Fibroblast of lung (primary cell): Measurements from ENCODE around the gene MGLL. TPM values are rescaled to one million over a fixed set of nuclear protein-coding genes. Genes with fewer than 3 reads are reported as not detected.
A peak's percentile ranks its signal among the peaks of the same experiment; 100 is the strongest.

Experiments used
- DNase-seq, 2 donors: peaks; one replicate each; pipeline versions ENCODE4 v3.0.0 to v3.0.0-alpha.2; 2010; ENCODE audit warnings: low read depth in 2 of 2
- H2AFZ ChIP-seq: 2 replicates; pipeline ENCODE4 v1.5.1; 2012; ENCODE audit warnings: low read length, control low read depth, inconsistent platforms
- H3K27ac ChIP-seq: 2 replicates; pipeline ENCODE4 v1.5.1; 2011; ENCODE audit warnings: low read length, control low read depth; ENCODE audit not compliant: insufficient read depth
- H3K27me3 ChIP-seq: 2 replicates; pipeline ENCODE4 v1.5.1; 2011; ENCODE audit warnings: mild to moderate bottlenecking, low read length; ENCODE audit not compliant: control insufficient read depth, insufficient read depth
- H3K36me3 ChIP-seq: 2 replicates; pipeline ENCODE4 v1.5.1; 2011; ENCODE audit warnings: low read length; ENCODE audit not compliant: control insufficient read depth, insufficient read depth
- H3K4me1 ChIP-seq: 2 replicates; pipeline ENCODE4 v1.5.1; 2011; ENCODE audit warnings: low read length; ENCODE audit not compliant: control insufficient read depth, insufficient read depth; ENCODE audit errors: extremely low read depth
- H3K4me2 ChIP-seq: 2 replicates; pipeline ENCODE4 v1.5.1; 2011; ENCODE audit warnings: low read length, control low read depth; ENCODE audit not compliant: insufficient read depth; ENCODE audit errors: extremely low read depth
- H3K4me3 ChIP-seq, 4 experiments: fragments of 200-600 bp in 1 of 4; sonication (generic) in 1 of 4; replicated peaks in 1 of 4; 2 replicates each; pipeline ENCODE4 v1.5.1; 2011 to 2016; ENCODE audit warnings: low read length in 4 of 4, low read depth in 3 of 4, mild to moderate bottlenecking in 3 of 4, control low read depth in 2 of 4, inconsistent platforms in 1 of 4, mixed read lengths in 1 of 4; ENCODE audit not compliant: insufficient read depth in 1 of 4; ENCODE audit errors: control extremely low read depth in 1 of 4
- H3K79me2 ChIP-seq: 2 replicates; pipeline ENCODE4 v1.5.1; 2012; ENCODE audit warnings: mild to moderate bottlenecking, low read length, inconsistent platforms; ENCODE audit not compliant: control insufficient read depth, insufficient read depth
- H3K9ac ChIP-seq: 2 replicates; pipeline ENCODE4 v1.5.1; 2011; ENCODE audit warnings: mild to moderate bottlenecking, low read length, control low read depth; ENCODE audit not compliant: insufficient read depth
- H3K9me3 ChIP-seq: 2 replicates; pipeline ENCODE4 v1.5.1; 2012; ENCODE audit warnings: low read depth, low read length; ENCODE audit not compliant: control insufficient read depth, insufficient read depth
- H4K20me1 ChIP-seq: 2 replicates; pipeline ENCODE4 v1.5.1; 2011; ENCODE audit warnings: low read length; ENCODE audit not compliant: control insufficient read depth, insufficient read depth; ENCODE audit errors: extremely low read depth
- CTCF ChIP-seq, 2 donors: IDR thresholded peaks in 1 of 2; conservative IDR thresholded peaks in 1 of 2; 1 replicate in 1 of 2; 2 replicates in 1 of 2; pipeline ENCODE4 v1.5.1; 2011 to 2012; ENCODE audit warnings: low read length in 2 of 2, control low read depth in 1 of 2, inconsistent platforms in 1 of 2, low read depth in 1 of 2, mild to moderate bottlenecking in 1 of 2
- EZH2 ChIP-seq: IDR thresholded peaks from 2 replicates; pipeline ENCODE4 v1.5.1; 2012; ENCODE audit warnings: low read length, control low read depth, mild to moderate bottlenecking; ENCODE audit errors: missing control alignments
- polyA plus RNA-seq, 2 donors: library from polyadenylated mRNA; depleted of rRNA in 1 of 2; stranded (reverse) in 1 of 2; unstranded in 1 of 2; fragments of >200 nt; gene quantifications; 2 replicates each; pipeline ENCODE4 v1.2.1, GENCODE V29; 2011 to 2012; ENCODE audit warnings: missing spikeins in 1 of 2
- total RNA-seq: library from RNA; depleted of rRNA; stranded (reverse); fragments of >200 nt; gene quantifications from 2 replicates; pipeline ENCODE4 v1.2.1, GENCODE V29; 2014

Gene MGLL
- total and polyA plus RNA-seq, 2 donors (not counting 1 experiment from before 2014, with no cell fraction given) = 60.1 to 122 TPM

- H3K4me3 ChIP-seq = no peak overlapping the region
- peaks cover 41% of the 10 kb centered on the region for H3K4me1 ChIP-seq
- H3K4me2 ChIP-seq = no peak overlapping the region
- peaks cover 26% of the 10 kb centered on the region for H3K79me2 ChIP-seq
- no peak for DNase-seq
- H3K9ac ChIP-seq = no peak overlapping the region
- no peak overlapping the region for H3K27ac ChIP-seq
- no peaks in the 10 kb centered on the region for H3K9me3 ChIP-seq
- no peaks in the 10 kb centered on the region for H4K20me1 ChIP-seq
- no peaks in the 10 kb centered on the region for H3K36me3 ChIP-seq
- TF ChIP-seq EZH2 = no peak
- TF ChIP-seq CTCF (conservative IDR thresholded peaks at IDR 0.05 in 1 of 2, IDR thresholded peaks at IDR 0.05 in 1 of 2; ENCODE audit: low read depth in 1 of 2, low read length in 2 of 2) = no peak
- no peak overlapping the region for H2AFZ ChIP-seq
- H3K27me3 ChIP-seq = no peaks in the 10 kb centered on the region
Observed at GRCh38 chr3:127783166-127783565, 39.1 kb downstream of the MGLL start.

- peaks cover 38% of the 10 kb centered on the region for H3K79me2 ChIP-seq
- no peak overlapping the region for H3K9ac ChIP-seq
- TF ChIP-seq EZH2 = no peak
- no peak for TF ChIP-seq CTCF (conservative IDR thresholded peaks at IDR 0.05 in 1 of 2, IDR thresholded peaks at IDR 0.05 in 1 of 2; ENCODE audit: low read depth in 1 of 2, low read length in 2 of 2)
- H3K27me3 ChIP-seq = no peaks in the 10 kb centered on the region
- H4K20me1 ChIP-seq = no peaks in the 10 kb centered on the region
- H3K36me3 ChIP-seq = peaks cover 2% of the 10 kb centered on the region
- no peak overlapping the region for H3K4me2 ChIP-seq
- H3K4me1 ChIP-seq = peaks cover 32% of the 10 kb centered on the region
- DNase-seq = peak; percentile 49 to 66
- H2AFZ ChIP-seq = no peak overlapping the region
- no peaks in the 10 kb centered on the region for H3K9me3 ChIP-seq
- H3K4me3 ChIP-seq = no peak overlapping the region
- H3K27ac ChIP-seq = peak overlapping the region; percentile 18
Observed at GRCh38 chr3:127781411-127782001, 40.8 kb downstream of the MGLL start.

GRCh38 chr3:127780536-127781400 lies 41.5 kb downstream of the MGLL start:
- H3K4me3 ChIP-seq = no peak overlapping the region
- no peak overlapping the region for H3K9ac ChIP-seq
- DNase-seq = no peak
- H3K79me2 ChIP-seq = peaks cover 40% of the 10 kb centered on the region
- H4K20me1 ChIP-seq = no peaks in the 10 kb centered on the region
- no peak overlapping the region for H3K4me2 ChIP-seq
- peak overlapping the region; percentile 18 for H3K27ac ChIP-seq
- H3K9me3 ChIP-seq = no peaks in the 10 kb centered on the region
- TF ChIP-seq EZH2 = no peak
- no peak for TF ChIP-seq CTCF (conservative IDR thresholded peaks at IDR 0.05 in 1 of 2, IDR thresholded peaks at IDR 0.05 in 1 of 2; ENCODE audit: low read depth in 1 of 2, low read length in 2 of 2)
- H3K27me3 ChIP-seq = no peaks in the 10 kb centered on the region
- peaks cover 2% of the 10 kb centered on the region for H3K36me3 ChIP-seq
- H3K4me1 ChIP-seq = peaks cover 32% of the 10 kb centered on the region
- H2AFZ ChIP-seq = no peak overlapping the region
